Muscle of back (tissue), 11 donors: ENCODE measurements around the gene ALOXE3. TPM values are rescaled to one million over a fixed set of nuclear protein-coding genes. Genes with fewer than 3 reads are reported as not detected.
"Not testable (repeated sequence)": the region's sequence is repeated elsewhere in the genome, so short reads cannot be mapped to it uniquely, and the experiment has no call there.

Experiments used
- DNase-seq, 3 donors: peaks; one replicate each; pipeline versions ENCODE4 v3.0.0 to v3.0.0-alpha.2; 2013
- polyA plus RNA-seq, 10 donors: library from polyadenylated mRNA; unstranded; fragments of 120-200 nt; gene quantifications; one replicate each; pipeline ENCODE4 v1.2.1, GENCODE V29; 2013; ENCODE audit not compliant: insufficient read length in 10 of 10

Gene ALOXE3
- polyA plus RNA-seq, 10 donors: 0.05 TPM; not detected in 9

GRCh38 chr17:8100763-8101162 lies 17.6 kb downstream of the ALOXE3 start:
- DNase-seq: no peak

DNA sequence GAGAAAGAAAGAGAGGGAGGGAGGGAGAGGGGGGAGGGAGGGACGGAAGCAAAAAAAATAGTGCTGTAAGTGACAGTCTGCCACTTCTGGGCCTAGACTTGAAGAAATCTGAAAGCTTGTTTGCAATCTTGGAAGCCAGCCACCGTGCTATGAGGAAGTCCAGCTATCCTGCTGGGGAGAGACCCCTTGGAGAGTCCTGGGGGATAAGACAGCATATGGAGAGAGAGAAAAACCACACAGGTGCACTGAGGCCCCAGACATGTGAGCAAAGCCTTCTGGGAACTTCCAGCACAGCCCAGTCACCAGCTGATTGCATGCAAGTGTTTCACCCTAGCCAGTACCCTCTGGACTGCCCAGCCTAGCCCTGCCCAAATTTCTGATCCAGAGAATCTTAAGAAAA lies 18.2 kb downstream of the ALOXE3 start:
- DNase-seq: no peak

GRCh38 chr17:8096541-8096940 lies 21.8 kb downstream of the ALOXE3 start:
- no peak for DNase-seq

GRCh38 chr17:8095361-8095760 lies 23.0 kb downstream of the ALOXE3 start:
- DNase-seq: no peak

DNA sequence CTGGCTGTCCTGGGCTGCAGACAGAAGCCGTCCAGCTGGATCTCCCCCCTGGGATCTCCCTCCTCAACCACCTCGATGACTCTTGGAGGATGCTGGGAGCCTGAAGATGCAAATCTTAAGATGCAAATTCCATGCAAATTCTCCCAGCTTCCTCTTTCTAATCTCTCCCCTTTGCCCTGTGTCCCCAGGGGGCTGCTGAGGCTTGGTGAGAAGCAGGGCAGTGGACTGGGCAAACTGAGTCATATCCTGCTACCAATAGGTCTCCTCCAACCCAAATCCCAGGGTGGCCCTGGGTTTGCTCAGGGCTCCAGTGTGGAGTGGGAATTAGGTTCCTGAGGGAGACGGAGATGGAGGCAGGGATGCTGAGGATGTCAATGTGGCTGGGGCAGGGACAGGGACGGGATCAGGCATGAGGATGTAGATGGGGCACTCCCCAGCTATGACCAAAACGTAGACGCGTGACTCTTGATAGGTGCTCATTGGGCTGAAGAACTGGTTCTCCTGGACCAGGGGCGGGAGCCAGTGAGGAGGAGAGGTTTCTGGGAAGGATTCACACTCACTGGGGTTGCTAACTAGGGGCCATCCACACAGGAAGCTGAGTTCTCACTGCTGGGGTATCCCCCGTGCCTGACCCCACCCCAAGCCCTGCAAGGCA lies 27.2 kb downstream of the ALOXE3 start:
- no peak for DNase-seq

DNA sequence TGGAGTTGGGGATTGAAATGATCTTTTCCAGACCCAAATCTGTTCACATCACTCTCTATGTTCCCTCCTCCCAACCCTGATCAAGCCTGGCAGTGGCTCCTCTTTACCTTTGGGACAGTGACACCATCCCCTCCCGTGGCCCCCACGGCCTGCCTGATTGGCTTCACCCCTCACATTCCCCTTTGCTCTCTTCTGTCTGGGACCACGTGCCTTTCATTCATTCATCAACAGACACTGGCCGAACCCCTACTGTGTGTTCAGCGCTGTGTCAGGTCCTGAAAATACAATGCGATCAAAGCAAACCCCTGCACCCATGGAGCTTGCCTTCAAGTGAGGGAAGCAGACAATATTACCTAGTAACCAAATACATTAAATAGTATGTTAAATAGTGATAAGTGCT lies 28.6 kb downstream of the ALOXE3 start:
- no peak for DNase-seq

- DNase-seq: no peak
These were observed 30.4 kb downstream of the ALOXE3 start for GRCh38 chr17:8087952-8088230.

DNA sequence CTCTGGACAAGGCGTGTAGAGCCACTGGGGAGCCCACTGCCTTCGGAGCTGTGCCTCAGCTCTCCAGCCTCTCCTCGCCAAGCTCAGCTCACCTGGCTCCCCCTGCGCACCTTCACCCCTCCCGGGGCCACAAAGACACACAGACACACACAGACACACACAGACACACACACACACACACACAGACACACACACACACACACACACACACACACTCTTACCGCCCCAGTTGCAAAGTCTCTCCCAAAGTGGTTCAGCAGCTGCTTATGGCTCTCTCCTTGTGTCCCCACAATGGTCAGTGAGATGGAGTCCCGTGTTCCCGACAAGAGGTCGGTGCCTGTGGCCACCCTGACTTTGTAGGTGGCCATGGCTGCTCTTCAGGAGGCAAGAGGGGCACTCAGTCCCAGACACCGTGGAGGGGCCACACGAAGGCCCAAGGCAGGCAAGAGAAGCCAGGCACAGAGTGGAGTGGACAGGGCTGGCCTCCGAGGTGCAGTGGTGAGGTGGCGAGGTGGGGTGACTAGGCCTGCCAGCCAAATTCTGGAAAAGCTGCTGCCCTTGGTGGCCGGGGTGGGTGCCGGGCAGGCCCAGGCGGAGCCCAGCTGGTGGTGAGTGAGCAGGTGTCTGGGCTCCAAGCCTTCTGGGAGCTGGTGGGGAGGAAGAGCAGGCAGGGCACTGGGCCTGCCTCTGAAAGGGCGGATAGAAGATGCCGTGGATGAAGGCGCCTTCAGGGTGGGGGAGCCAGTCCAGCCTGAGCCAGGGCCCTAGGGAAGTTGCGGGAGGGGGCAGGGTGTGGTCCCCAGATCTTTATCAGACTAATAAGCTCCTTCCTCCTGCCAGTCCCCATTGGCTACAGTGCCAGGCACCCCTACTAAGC lies 31.0 kb downstream of the ALOXE3 start, which contains the start of gene ALOX12B:
Gene ALOX12B (minus strand): TSS at position 642 of the 877 bp plus-strand sequence. CDS start 274 bp downstream, at position 368.
- DNase-seq: no peak

DNA sequence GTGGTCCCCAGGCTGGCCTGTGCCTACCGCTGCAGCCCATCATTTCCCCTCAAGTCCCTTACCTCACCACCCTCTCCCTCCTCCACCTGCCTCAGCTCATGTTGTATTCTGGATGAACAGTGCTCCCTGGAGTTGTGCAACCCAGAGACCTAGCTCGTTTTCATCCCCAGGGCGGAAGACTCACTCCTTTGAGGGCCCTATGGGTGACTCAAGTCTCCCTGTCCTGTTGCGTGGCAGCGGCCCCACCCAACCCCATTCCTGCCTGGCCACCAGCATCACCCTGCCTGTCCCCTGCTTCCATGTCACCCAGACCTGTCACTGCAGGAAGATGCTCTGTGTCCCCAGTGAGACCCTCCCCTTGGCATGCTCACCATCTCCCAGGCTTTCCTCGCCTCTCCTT lies 34.1 kb downstream of the ALOXE3 start:
- no peak for DNase-seq

GRCh38 chr17:8082292-8082691 lies 36.0 kb downstream of the ALOXE3 start:
- DNase-seq: no peak

DNA sequence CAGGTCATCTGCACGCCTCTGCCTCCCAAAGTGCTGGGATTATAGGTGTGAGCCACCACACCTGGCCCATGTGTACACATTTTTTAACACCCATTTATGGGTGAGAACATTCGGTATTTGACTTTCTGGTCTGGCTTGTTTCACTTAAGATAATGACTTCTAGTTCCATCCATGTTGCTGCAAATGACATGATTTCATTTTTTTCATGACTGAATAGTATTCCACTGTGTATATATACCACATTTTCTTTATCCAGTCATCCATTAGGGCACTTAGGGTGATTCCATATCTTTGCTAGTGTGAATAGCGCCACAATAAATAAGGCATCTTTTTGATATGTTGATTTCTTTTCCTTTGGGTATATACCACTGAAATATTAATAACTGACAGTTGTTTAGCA lies 36.4 kb downstream of the ALOXE3 start:
- no peak for DNase-seq

DNA sequence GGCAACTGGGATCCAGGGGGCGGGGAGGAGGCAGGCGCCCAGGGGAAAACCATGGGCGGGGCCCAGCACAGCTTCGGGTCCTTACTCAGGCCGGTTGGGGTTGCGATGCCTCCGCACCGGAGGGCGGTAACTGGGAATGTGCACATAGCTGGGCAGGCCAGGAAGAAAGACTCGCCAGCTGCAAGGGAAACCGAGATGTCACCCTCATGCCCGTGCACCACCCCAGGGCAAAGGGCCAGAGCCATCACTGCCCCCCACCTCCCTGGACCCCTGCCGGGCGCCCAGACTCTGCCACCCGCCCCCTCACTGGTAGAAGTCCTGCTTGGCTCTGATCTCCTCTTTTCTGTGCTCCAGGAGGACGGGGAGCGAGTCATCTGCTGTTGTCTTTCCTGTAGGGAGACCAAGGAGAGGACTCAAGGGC lies 37.5 kb downstream of the ALOXE3 start:
- DNase-seq: no peak

DNA sequence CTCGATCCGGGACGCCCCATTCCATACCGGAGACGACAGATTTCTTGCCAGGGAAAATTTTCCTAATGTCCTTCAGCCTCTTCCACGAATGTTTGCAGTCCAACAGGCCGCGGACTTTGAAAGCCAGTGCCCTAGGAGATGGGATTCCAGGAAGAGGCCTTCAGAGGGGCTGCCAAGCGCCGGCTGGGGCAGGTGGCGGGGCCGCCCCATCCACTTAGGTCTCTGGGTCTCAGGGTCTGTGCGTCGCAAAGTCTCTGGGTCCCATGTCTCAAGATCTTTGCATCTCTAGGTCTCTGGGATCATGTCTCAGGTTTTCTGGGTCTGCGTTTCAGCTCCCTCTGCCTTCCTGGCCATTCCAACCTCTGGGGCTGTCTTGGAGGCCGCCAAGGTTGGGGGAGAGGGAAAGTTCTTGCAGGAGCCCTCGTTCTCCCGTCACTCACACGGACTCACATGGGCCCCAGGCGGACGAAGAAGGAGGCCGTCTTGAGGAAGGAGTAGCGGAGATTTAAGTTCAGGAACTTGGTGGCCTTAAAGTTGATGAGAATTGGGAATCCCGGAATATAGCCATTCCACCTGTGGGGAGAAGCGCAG lies 38.0 kb downstream of the ALOXE3 start:
- DNase-seq: no peak

DNA sequence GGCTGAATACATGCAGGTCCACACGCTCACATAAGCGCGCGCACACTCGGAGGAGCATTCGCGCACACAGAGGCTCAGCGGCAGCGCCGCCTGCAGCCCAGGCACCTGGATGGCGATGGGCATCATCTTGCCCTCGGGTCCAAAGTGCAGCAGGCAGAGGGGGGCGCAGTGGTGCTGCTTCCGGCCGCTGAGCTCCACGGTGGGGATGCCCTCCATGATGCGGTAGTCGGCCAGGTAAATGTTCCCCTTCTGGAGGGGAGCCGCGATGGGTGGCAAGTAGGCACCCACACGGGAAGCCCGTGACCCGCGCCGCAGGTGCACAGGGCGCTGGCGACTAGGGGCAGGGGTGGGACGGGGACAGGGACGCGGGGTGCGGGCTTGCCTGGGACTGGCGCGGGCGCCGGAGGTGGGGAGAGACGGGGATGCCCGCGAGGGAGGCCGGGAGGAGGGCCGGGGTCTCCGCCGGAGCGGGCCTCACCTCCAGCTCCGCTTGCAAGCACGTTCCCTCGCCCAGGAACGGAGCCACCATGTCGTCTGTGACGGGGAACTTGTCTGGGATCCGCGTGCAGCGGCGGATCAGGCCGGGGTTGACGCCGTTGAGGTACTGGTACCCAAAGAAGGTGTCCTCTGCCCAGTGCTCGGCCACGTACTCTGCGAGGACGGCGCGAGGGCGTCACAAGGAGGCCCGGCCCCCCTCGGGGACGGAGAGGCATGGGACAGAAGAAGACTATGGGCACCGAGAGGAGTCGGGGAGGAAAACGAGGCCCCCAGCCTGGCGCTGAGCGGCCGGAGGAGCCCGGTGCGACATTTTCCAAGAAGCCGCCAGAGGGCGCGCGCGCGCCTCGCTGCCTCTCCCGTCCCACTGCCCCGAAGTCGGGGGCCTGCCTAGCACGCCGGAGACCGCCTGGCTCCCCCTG lies 38.8 kb downstream of the ALOXE3 start:
- peak; percentile 52 to 89 (median 74) for DNase-seq

DNA sequence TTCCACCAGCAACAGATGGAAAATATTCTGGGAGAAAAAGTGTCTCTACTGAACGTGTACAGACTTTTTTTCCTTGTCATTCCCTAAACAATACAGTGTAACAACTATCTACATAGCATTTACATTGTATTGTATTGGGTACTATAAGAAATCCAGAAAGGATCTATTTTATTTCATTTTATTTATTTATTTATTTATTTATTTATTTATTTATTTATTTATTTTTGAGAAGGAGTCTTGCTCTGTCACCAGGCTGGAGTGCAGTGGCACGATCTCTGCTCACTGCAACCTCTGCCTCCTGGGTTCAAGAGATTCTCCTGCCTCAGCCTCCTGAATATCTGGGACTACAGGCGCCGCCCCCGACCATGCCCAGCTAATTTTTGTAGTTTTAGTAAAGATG lies 40.4 kb downstream of the ALOXE3 start:
- not testable (repeated sequence) for DNase-seq

DNA sequence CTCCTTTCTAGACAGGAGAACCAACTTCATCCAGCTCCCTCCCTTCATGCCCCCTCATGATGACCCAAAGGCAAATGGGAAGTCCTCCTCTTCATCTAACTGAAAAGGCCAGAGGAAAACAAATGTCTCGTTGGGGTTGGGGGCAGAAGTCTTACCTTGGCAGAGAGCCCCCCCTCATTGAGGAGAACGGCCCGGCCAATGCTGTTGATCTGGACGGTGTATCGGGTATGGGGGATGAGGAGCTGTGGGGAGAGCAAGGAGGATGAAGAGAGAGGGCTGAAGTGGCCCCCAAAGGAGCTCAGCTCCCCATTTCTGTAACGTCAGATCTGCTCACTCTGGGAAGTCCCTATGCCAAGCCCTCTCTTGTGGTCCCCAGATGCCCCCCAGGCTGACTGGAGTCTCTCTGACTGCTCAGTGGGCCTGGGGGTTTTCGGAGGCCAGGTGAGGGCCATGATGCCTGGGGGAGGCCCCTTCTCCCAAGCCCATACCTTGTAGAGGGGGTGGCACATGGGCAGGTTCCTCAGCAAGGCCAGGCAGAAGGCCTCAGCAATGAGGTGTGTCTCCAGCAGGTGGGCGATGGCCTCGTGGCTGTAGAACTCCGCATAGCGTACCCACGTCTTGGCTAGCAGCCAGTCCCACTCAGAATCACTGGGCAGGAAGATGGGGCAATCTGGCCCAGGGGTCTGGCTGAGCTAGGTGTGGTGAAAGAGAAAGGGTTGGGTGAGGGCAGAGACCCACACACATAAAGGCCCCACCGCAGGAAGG lies 41.6 kb downstream of the ALOXE3 start:
- DNase-seq: no peak

DNA sequence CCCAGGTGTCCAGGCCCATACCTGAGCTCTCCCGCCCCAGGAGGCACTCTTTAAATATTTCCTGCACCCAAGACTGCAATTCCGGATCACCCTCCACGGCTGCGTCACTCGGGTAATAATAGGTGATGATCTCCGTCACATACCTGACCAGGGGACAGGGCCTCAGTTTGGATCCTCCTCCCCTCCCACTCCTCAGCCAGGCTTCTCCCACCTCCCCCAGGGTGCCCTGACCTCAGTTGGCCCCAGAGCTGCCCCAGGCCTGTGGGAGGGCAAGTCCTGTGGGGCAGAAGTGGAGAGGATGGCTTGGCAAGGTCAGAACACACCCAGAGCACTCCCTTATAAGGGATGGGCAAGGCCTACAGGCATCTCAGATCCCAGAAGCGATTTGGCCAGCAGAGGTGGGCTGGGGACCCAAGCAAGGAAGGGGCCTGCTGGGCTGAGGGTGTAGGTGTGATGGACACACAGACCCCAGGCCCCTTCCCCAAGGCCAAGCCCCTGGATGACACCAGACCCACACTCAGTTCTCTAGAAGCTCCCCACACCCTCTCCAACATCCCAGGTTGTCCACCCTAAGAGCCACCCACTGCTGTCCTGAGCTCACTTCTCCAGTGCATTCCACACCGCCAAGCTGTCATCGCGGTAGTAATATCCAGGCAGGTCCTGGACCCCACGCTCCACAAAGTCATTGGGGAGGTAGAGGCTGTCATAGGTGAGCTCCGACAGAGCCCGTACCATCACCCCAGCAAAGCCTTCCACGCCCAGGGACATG lies 42.6 kb downstream of the ALOXE3 start:
- DNase-seq: no peak

- no peak for DNase-seq
These were observed 43.2 kb downstream of the ALOXE3 start for GRCh38 chr17:8075081-8075480.

DNA sequence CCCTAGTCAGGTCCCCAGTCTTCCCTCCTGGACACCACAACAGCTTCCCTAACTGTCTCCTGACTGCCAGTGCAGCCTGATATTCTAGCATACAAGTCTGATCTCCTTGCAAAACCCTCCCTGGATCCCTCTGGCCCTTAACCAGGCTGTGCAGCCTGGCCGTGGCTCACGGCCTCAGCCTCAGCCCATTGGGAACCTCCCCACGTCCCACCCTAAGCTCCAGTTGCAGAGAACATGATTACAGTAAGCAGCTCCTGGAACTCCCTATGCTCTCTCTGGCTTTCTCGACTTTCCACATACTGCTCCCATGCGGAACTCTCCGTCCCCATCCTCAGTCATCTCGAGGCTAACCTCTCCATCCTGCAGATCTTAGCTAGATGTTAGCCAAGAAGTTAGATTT lies 43.8 kb downstream of the ALOXE3 start:
- no peak for DNase-seq
